ENCODE measurements around the gene ENTPD6. TPM values are rescaled to one million over a fixed set of nuclear protein-coding genes. Genes with fewer than 3 reads are reported as not detected.
"Not testable (repeated sequence)": the region's sequence is repeated elsewhere in the genome, so short reads cannot be mapped to it uniquely, and the experiment has no call there.

The ENTPD6 gene
- total and polyA plus RNA-seq, 5 donors = 102 to 146 (median 129) TPM

- H3K4me3 ChIP-seq (ENCODE audit: low read length); DNase-seq; ATAC-seq; H3K4me1 ChIP-seq (ENCODE audit: control insufficient read depth, insufficient read depth, low read length); H3K27me3 ChIP-seq (ENCODE audit: control insufficient read depth, insufficient read depth); intact Hi-C loops (cut with DNase I); H3K9me3 ChIP-seq (ENCODE audit: control insufficient read depth, low read length); H3K27ac ChIP-seq (ENCODE audit: low read length): not testable (repeated sequence)
- WGBS = 59% methylated on average over 8 of the region's 8 CpGs
These were observed 38.7 kb downstream of the ENTPD6 start for GRCh38 chr20:25234009-25234849.

- ATAC-seq (no peak), DNase-seq (peak in 1 of 3 donors; percentile 45)
- intact Hi-C loops (cut with DNase I) = no loop called here
- H3K27me3 ChIP-seq (ENCODE audit: control insufficient read depth, insufficient read depth) = no peaks in the 10 kb centered on the region
- 72% methylated on average over 15 of the region's 15 CpGs for WGBS
- no peak overlapping the region for H3K27ac ChIP-seq (ENCODE audit: low read length)
- no peak overlapping the region for H3K4me3 ChIP-seq (ENCODE audit: low read length)
- H3K9me3 ChIP-seq (ENCODE audit: control insufficient read depth, low read length) = no peaks in the 10 kb centered on the region
- H3K4me1 ChIP-seq (ENCODE audit: control insufficient read depth, insufficient read depth, low read length) = peaks cover 4% of the 10 kb centered on the region
These were observed 41.2 kb downstream of the ENTPD6 start for GRCh38 chr20:25236450-25237304.

GRCh38 chr20:25237610-25238318 is 42.3 kb downstream of the ENTPD6 start:
- intact Hi-C loops (cut with DNase I) = no loop called here
- Histone ChIP-seq H3K27ac (ENCODE audit: low read length) (peak overlapping the region; percentile 43), H3K4me1 (ENCODE audit: control insufficient read depth, insufficient read depth, low read length) (peaks cover 4% of the 10 kb centered on the region), H3K27me3 (ENCODE audit: control insufficient read depth, insufficient read depth) (no peaks in the 10 kb centered on the region), H3K4me3 (ENCODE audit: low read length) (no peak overlapping the region), H3K9me3 (ENCODE audit: control insufficient read depth, low read length) (no peaks in the 10 kb centered on the region)
- ATAC-seq (peak; percentile 86 to 95), DNase-seq (peak in 2 of 3 donors; percentile 66 to 78)
- WGBS = 30% methylated on average over 10 of the region's 10 CpGs

GRCh38 chr20:25238319-25239037 is 43.0 kb downstream of the ENTPD6 start:
- ATAC-seq (no peak), DNase-seq (peak in 1 of 3 donors; percentile 13)
- Histone ChIP-seq H3K4me3 (ENCODE audit: low read length) (no peak overlapping the region), H3K9me3 (ENCODE audit: control insufficient read depth, low read length) (no peaks in the 10 kb centered on the region), H3K27ac (ENCODE audit: low read length) (peak overlapping the region; percentile 43), H3K27me3 (ENCODE audit: control insufficient read depth, insufficient read depth) (no peaks in the 10 kb centered on the region), H3K4me1 (ENCODE audit: control insufficient read depth, insufficient read depth, low read length) (peaks cover 4% of the 10 kb centered on the region)
- intact Hi-C loops (cut with DNase I) = no loop called here
- WGBS = 90% methylated on average over 12 of the region's 12 CpGs

GRCh38 chr20:25239387-25240370 is 44.2 kb downstream of the ENTPD6 start:
- H3K4me3 ChIP-seq (ENCODE audit: low read length) = no peak overlapping the region
- 89% methylated on average over 19 of the region's 19 CpGs for WGBS
- H3K27ac ChIP-seq (ENCODE audit: low read length) = no peak overlapping the region
- H3K4me1 ChIP-seq (ENCODE audit: control insufficient read depth, insufficient read depth, low read length) = peaks cover 4% of the 10 kb centered on the region
- intact Hi-C loops (cut with DNase I) = no loop called here
- DNase-seq = peak in 1 of 3 donors; percentile 55
- ATAC-seq = no peak
- no peaks in the 10 kb centered on the region for H3K27me3 ChIP-seq (ENCODE audit: control insufficient read depth, insufficient read depth)
- no peaks in the 10 kb centered on the region for H3K9me3 ChIP-seq (ENCODE audit: control insufficient read depth, low read length)

GRCh38 chr20:25240851-25241658 is 45.5 kb downstream of the ENTPD6 start:
- intact Hi-C loops (cut with DNase I) = not testable (repeated sequence)

GRCh38 chr20:25241659-25241955 is 46.1 kb downstream of the ENTPD6 start:
- DNase-seq; H3K27me3 ChIP-seq (ENCODE audit: control insufficient read depth, insufficient read depth); H3K9me3 ChIP-seq (ENCODE audit: control insufficient read depth, low read length); H3K4me3 ChIP-seq (ENCODE audit: low read length); ATAC-seq; H3K27ac ChIP-seq (ENCODE audit: low read length); H3K4me1 ChIP-seq (ENCODE audit: control insufficient read depth, insufficient read depth, low read length); intact Hi-C loops (cut with DNase I): not testable (repeated sequence)
- WGBS = 47% methylated on average over 4 of the region's 4 CpGs

More at GRCh38 chr20:25240851-25241658, 45.5 kb downstream of the ENTPD6 start:
- not testable (repeated sequence) for H3K4me1 ChIP-seq (ENCODE audit: control insufficient read depth, insufficient read depth, low read length); ATAC-seq; H3K27me3 ChIP-seq (ENCODE audit: control insufficient read depth, insufficient read depth); DNase-seq; H3K9me3 ChIP-seq (ENCODE audit: control insufficient read depth, low read length); H3K4me3 ChIP-seq (ENCODE audit: low read length); H3K27ac ChIP-seq (ENCODE audit: low read length)
- 59% methylated on average over 9 of the region's 9 CpGs for WGBS

- no peak overlapping the region for H3K27ac ChIP-seq (ENCODE audit: low read length)
- peaks cover 9% of the 10 kb centered on the region for H3K4me1 ChIP-seq (ENCODE audit: control insufficient read depth, insufficient read depth, low read length)
- intact Hi-C loops (cut with DNase I) = no loop called here
- H3K9me3 ChIP-seq (ENCODE audit: control insufficient read depth, low read length) = no peaks in the 10 kb centered on the region
- no peaks in the 10 kb centered on the region for H3K27me3 ChIP-seq (ENCODE audit: control insufficient read depth, insufficient read depth)
- H3K4me3 ChIP-seq (ENCODE audit: low read length) = no peak overlapping the region
- 90% methylated on average over 10 of the region's 10 CpGs for WGBS
- no peak for DNase-seq
- ATAC-seq = no peak
These were observed 46.7 kb downstream of the ENTPD6 start for GRCh38 chr20:25242231-25242630.

- no peak for ATAC-seq
- Histone ChIP-seq H3K9me3 (ENCODE audit: control insufficient read depth, low read length) (no peaks in the 10 kb centered on the region), H3K4me1 (ENCODE audit: control insufficient read depth, insufficient read depth, low read length) (peaks cover 5% of the 10 kb centered on the region), H3K4me3 (ENCODE audit: low read length) (no peak overlapping the region), H3K27ac (ENCODE audit: low read length) (no peak overlapping the region), H3K27me3 (ENCODE audit: control insufficient read depth, insufficient read depth) (no peaks in the 10 kb centered on the region)
- no peak for DNase-seq
- intact Hi-C loops (cut with DNase I) = no loop called here
These were observed 48.0 kb downstream of the ENTPD6 start for GRCh38 chr20:25243416-25243979.
